GM12878 (cell line): Measurements from ENCODE around the gene UNK. TPM values are rescaled to one million over a fixed set of nuclear protein-coding genes. Genes with fewer than 3 reads are reported as not detected.
A peak's percentile ranks its signal among the peaks of the same experiment; 100 is the strongest.

Experiments
- ATAC-seq: fragments of 200-7000 bp; cut with Tn5 transposase; 3 replicates; pipeline ENCODE4 v1.9.1; 2020; ENCODE audit warnings: mild to moderate bottlenecking, moderate library complexity
- BruUV-seq: library from RNA; stranded (reverse); fragments of 400-500 nt; replicated peaks from 2 replicates; lab custom pipeline; 2021; lab: Mats Ljungman, UMichigan
- CTCF ChIA-PET: fragments of 300-600 bp; sonication (Branson Sonifier 250); formaldehyde crosslinking; extraction: SDS; loops from one replicate; lab custom pipeline; 2021; ENCODE audit warnings: inconsistent platforms; lab: Yijun Ruan, JAX
- POLR2A ChIA-PET: fragments of 350-600 bp; formaldehyde crosslinking; extraction: SDS; loops from one replicate; lab custom pipeline; 2021; ENCODE audit warnings: inconsistent platforms; lab: Charles Lee
- RAD21 ChIA-PET: fragments of 300-600 bp; sonication (Branson Sonifier 250); formaldehyde crosslinking; loops from one replicate; lab custom pipeline; 2023; ENCODE audit warnings: antibody characterized with exemption; ENCODE audit not compliant: unreplicated experiment; lab: Charles Lee
- SMC1A ChIA-PET: fragments of 300-600 bp; sonication (Branson Sonifier 250); formaldehyde crosslinking; loops from one replicate; lab custom pipeline; 2023; ENCODE audit not compliant: unreplicated experiment, uncharacterized antibody; lab: Charles Lee
- DNase-seq: peaks from one replicate; pipeline ENCODE4 v3.0.0-alpha.2; 2011; ENCODE audit warnings: low read depth, low spot score
- FAIRE-seq: peaks from 3 replicates; lab custom pipeline; 2011; peaks lifted over from hg19 to GRCh38; lab: Jason Lieb, UNC
- H2AFZ ChIP-seq: 2 replicates; pipeline ENCODE4 v1.6.0; 2011; ENCODE audit warnings: low read depth, low read length, control low read depth; ENCODE audit not compliant: control insufficient read depth
- H3K27ac ChIP-seq: 2 replicates; pipeline ENCODE4 v1.5.1; 2011; ENCODE audit warnings: control low read depth; ENCODE audit not compliant: control insufficient read depth, insufficient read depth
- H3K27me3 ChIP-seq, 2 experiments: replicated peaks in 1 of 2; 2 replicates each; pipeline versions ENCODE4 v1.6.0 to v1.6.1; 2011; ENCODE audit warnings: low read length in 1 of 2; ENCODE audit not compliant: control insufficient read depth in 2 of 2, insufficient read depth in 2 of 2
- H3K36me3 ChIP-seq, 2 experiments: 2 replicates each; pipeline ENCODE4 v1.5.1; 2011; ENCODE audit warnings: low read length in 1 of 2; ENCODE audit not compliant: control insufficient read depth in 2 of 2, insufficient read depth in 2 of 2
- H3K4me1 ChIP-seq: 2 replicates; pipeline ENCODE4 v1.6.1; 2011; ENCODE audit warnings: mild to moderate bottlenecking, low read length, moderate library complexity, mixed read lengths; ENCODE audit not compliant: control insufficient read depth, insufficient read depth
- H3K4me2 ChIP-seq: 2 replicates; pipeline ENCODE4 v1.6.0; 2011; ENCODE audit warnings: control low read depth; ENCODE audit not compliant: control insufficient read depth, insufficient read depth
- H3K4me3 ChIP-seq: fragments of 200-600 bp; sonication (generic); 2 replicates; pipeline ENCODE4 v1.5.1; 2016
- H3K79me2 ChIP-seq: 2 replicates; pipeline ENCODE4 v1.6.0; 2011; ENCODE audit warnings: low read length; ENCODE audit not compliant: control insufficient read depth, insufficient read depth
- H3K9ac ChIP-seq: 2 replicates; pipeline ENCODE4 v1.8.0; 2011; ENCODE audit warnings: low read length, control low read depth, mixed read lengths; ENCODE audit not compliant: control insufficient read depth, insufficient read depth
- H3K9me3 ChIP-seq: replicated peaks from 3 replicates; pipeline ENCODE4 v1.5.1; 2011; ENCODE audit warnings: mild to moderate bottlenecking, low read length; ENCODE audit not compliant: control insufficient read depth, insufficient read depth
- H4K20me1 ChIP-seq: 2 replicates; pipeline ENCODE4 v1.6.0; 2011; ENCODE audit not compliant: control insufficient read depth, insufficient read depth
- CBFB ChIP-seq: IDR thresholded peaks from 2 replicates; pipeline ENCODE4 v1.6.1; 2016; ENCODE audit warnings: antibody characterized with exemption, low read depth
- CBX5 ChIP-seq: sonication (generic); IDR thresholded peaks from 2 replicates; pipeline ENCODE4 v1.6.1; 2016; ENCODE audit warnings: low read depth, moderate library complexity, mild to moderate bottlenecking, inconsistent platforms
- CTCF ChIP-seq, 3 experiments: IDR thresholded peaks in 2 of 3; conservative IDR thresholded peaks in 1 of 3; 2 replicates each; pipeline ENCODE4 v1.5.1; 2011; ENCODE audit warnings: low read depth in 3 of 3, low read length in 3 of 3, mild to moderate bottlenecking in 3 of 3, control low read depth in 2 of 3, moderate library complexity in 2 of 3, inconsistent platforms in 1 of 3, mixed read lengths in 1 of 3; ENCODE audit not compliant: control insufficient read depth in 2 of 3, insufficient read depth in 1 of 3; ENCODE audit errors: extremely low read depth in 1 of 3
- FOXK2 ChIP-seq: fragments of 450-650 bp; IDR thresholded peaks from 2 replicates; pipeline ENCODE4 v1.6.1; 2017; ENCODE audit warnings: mild to moderate bottlenecking, moderate library complexity
- NR2C1 ChIP-seq: fragments of 450-650 bp; IDR thresholded peaks from 2 replicates; pipeline ENCODE4 v1.6.1; 2017; ENCODE audit warnings: antibody characterized with exemption, mild to moderate bottlenecking, moderate library complexity
- POLR2A ChIP-seq: IDR thresholded peaks from 2 replicates; pipeline ENCODE4 v1.6.1; 2011; ENCODE audit warnings: low read depth, mild to moderate bottlenecking, low read length
- POLR2AphosphoS5 ChIP-seq: IDR thresholded peaks from 2 replicates; pipeline ENCODE4 v1.6.1; 2011; ENCODE audit warnings: mild to moderate bottlenecking, low read length, inconsistent platforms
- RAD21 ChIP-seq: IDR thresholded peaks from 2 replicates; pipeline ENCODE4 v1.6.1; 2011; ENCODE audit warnings: mild to moderate bottlenecking, low read depth, low read length, moderate library complexity; ENCODE audit not compliant: insufficient read depth
- RUNX3 ChIP-seq: IDR thresholded peaks from 2 replicates; pipeline ENCODE4 v1.6.1; 2012; ENCODE audit warnings: low read length, inconsistent platforms
- SMC3 ChIP-seq: IDR thresholded peaks from 2 replicates; pipeline ENCODE4 v1.6.1; 2011; ENCODE audit warnings: low read length, improper control_type of control experiment, borderline replicate concordance
- SREBF1 ChIP-seq: IDR thresholded peaks from 2 replicates; pipeline ENCODE4 v1.6.1; 2012; ENCODE audit warnings: mild to moderate bottlenecking, low read length
- YY1 ChIP-seq: IDR thresholded peaks from 2 replicates; pipeline ENCODE4 v1.6.1; 2011; ENCODE audit warnings: low read depth, mild to moderate bottlenecking, low read length
- ZNF207 ChIP-seq: fragments of 450-650 bp; IDR thresholded peaks from 2 replicates; pipeline ENCODE4 v1.6.1; 2014; ENCODE audit warnings: antibody characterized with exemption, mild to moderate bottlenecking, borderline replicate concordance
- WGBS: methylation state at CpG from one replicate; pipeline ENCODE4 v1.1.6; 2016; ENCODE audit warnings: low lambda C conversion rate; ENCODE audit not compliant: insufficient replicate concordance, insufficient coverage; ENCODE audit errors: missing lambda C conversion rate; 5-methylcytosine and 5-hydroxymethylcytosine counted together
- in situ Hi-C: fragments of 300-500 bp; cut with MboI; formaldehyde crosslinking; loops from 9 replicates; pipeline ENCODE4 v1.14.3; 2018; ENCODE audit warnings: mixed read lengths
- intact Hi-C: fragments of 100-400 bp; cut with micrococcal nuclease; formaldehyde crosslinking; loops from one replicate; pipeline ENCODE4 v1.14.2; 2022; ENCODE audit not compliant: unreplicated experiment
- polyA plus RNA-seq, 11 experiments: library from polyadenylated mRNA; depleted of rRNA in 4 of 11; unstranded in 6 of 11; stranded (reverse) in 5 of 11; fragments of >200 nt; fragmentation: Nextera tagmentation in 4 of 11; fragmentation: Illumina TruSeq in 1 of 11; extraction: Ambion mirVana in 4 of 11; extraction: Trizol in 1 of 11; gene quantifications; 1 replicate in 1 of 11; 2 replicates in 10 of 11; pipeline versions ENCODE4 v1.2.1 to v1.2.3, GENCODE V29; 2011 to 2016; ENCODE audit warnings: inconsistent platforms in 2 of 11, missing spikeins in 2 of 11, low read depth in 1 of 11
- total RNA-seq, 4 experiments: library from RNA; depleted of rRNA in 3 of 4; stranded (reverse); fragments of >200 nt in 3 of 4; fragmentation: Illumina TruSeq in 1 of 4; extraction: Trizol in 1 of 4; gene quantifications; 2 replicates each; pipeline versions ENCODE4 v1.2.1 to v1.2.3, GENCODE V29; 2013 to 2021

The UNK gene
- total and polyA plus RNA-seq, 10 of the 15 experiments (the other 5 are each of a cell fraction or from before 2014, with no cell fraction given): 8.9 to 34.5 (median 27.3) TPM

- TF ChIP-seq POLR2A (peak; percentile 24), CBX5 (no peak)
- SMC1A ChIA-PET: interaction anchor here (1.0 to 1.4 kb wide), 6 partner anchors 8 to 73 kb away, joined by 3 to 10 read pairs (median 4); partner anchors contain the start of genes GALK1 and UNK
- no TSS peak for BruUV-seq
- Histone ChIP-seq H3K36me3 (peaks cover 5 to 8% of the 10 kb centered on the region in 2 experiments; a peak in 3 of 4 replicates), H3K9me3 (no peaks in the 10 kb centered on the region), H3K4me3 (no peak overlapping the region), H3K27ac (no peak overlapping the region), H2AFZ (no peak overlapping the region), H3K79me2 (no peaks in the 10 kb centered on the region), H3K4me2 (no peak overlapping the region), H3K27me3 (no peaks in the 10 kb centered on the region), H4K20me1 (no peaks in the 10 kb centered on the region), H3K9ac (no peak overlapping the region), H3K4me1 (no peaks in the 10 kb centered on the region)
- no peak for ATAC-seq
- no peak for DNase-seq
- no peak for FAIRE-seq
- WGBS: 84% methylated on average over 14 of the region's 14 CpGs
- intact Hi-C loops (no loop called here), in situ Hi-C loops (no loop called here)
- RAD21 ChIA-PET: interaction anchor here (1.0 to 2.0 kb wide), 8 partner anchors 18 to 73 kb away, joined by 3 to 10 read pairs (median 4); partner anchors contain the start of genes GALK1 and UNK
- POLR2A ChIA-PET: interaction anchor here (1.0 to 2.5 kb wide), 5 partner anchors 10 to 62 kb away, joined by 3 to 7 read pairs (median 3); partner anchors contain the start of genes GALK1 and UNK
- CTCF ChIA-PET: interaction anchor here (0.6 to 5.9 kb wide), 21 partner anchors 18 to 77 kb away, joined by 3 to 63 read pairs (median 5); partner anchors contain the start of genes GALK1 and UNK
Measured at GRCh38 chr17:75826561-75827307, 42.1 kb downstream of the UNK start.

DNA sequence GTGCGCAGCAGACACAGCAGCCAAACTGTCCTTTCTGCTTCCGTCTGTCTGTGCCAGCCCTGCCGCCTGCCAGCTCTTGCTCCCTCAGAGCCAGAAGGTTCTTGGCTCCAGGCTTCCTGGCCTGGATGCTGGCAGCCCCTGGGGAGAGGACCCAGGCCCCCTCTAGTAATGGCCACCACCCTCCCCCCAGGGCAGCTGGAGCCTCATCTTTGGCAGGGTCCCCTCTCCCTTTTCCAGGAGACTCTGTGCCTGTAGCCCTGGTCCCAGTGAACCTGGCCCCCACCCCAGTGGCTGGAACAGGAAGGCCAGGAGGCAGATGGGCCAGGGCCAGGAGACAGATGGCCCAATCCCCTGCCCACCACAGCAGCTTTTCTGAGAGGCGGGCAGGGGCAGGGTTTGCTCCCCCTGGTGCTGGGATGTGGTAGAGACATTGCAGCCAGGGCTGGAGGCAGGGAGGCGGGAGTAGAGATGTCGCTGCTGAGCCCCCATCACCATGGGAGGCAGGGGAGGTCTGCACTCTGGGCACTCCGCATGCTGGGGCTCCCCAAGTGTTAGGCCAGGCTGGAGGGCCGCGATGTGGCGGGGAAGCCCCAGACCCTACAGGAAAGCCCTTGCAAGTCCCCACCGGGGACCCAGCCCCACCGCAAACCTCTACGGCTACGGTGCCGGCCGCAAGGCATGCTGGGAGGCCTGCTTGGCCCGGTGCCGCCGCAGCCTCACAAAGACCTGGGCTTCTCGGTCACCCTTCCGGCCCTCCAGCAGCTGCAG lies 42.9 kb downstream of the UNK start:
- ChIA-PET SMC1A (interaction anchor here (1.0 to 1.4 kb wide), 6 partner anchors 9 to 74 kb away, joined by 3 to 10 read pairs (median 4); partner anchors contain the start of genes GALK1 and UNK), CTCF (interaction anchor here (0.6 to 5.9 kb wide), 18 partner anchors 11 to 74 kb away, joined by 3 to 63 read pairs (median 5); partner anchors contain the start of genes GALK1 and UNK), RAD21 (interaction anchor here (1.0 to 2.0 kb wide), 6 partner anchors 19 to 74 kb away, joined by 3 to 10 read pairs (median 6); partner anchors contain the start of gene UNK), POLR2A (interaction anchor here (0.8 to 2.5 kb wide), 6 partner anchors 9 to 63 kb away, joined by 3 to 7 read pairs (median 3); partner anchors contain the start of genes GALK1 and UNK)
- ATAC-seq: peak; percentile 79
- in situ Hi-C loops (no loop called here), intact Hi-C loops (no loop called here)
- Histone ChIP-seq H3K4me1 (no peaks in the 10 kb centered on the region), H3K79me2 (no peaks in the 10 kb centered on the region), H4K20me1 (no peaks in the 10 kb centered on the region), H3K9me3 (no peaks in the 10 kb centered on the region), H3K4me2 (no peak overlapping the region), H3K36me3 (peaks cover 3 to 5% of the 10 kb centered on the region in 2 experiments; a peak in 3 of 4 replicates), H3K9ac (no peak overlapping the region), H3K27me3 (no peaks in the 10 kb centered on the region), H2AFZ (no peak overlapping the region), H3K27ac (no peak overlapping the region), H3K4me3 (no peak overlapping the region)
- no peak for DNase-seq
- WGBS: 35% methylated on average over 21 of the region's 21 CpGs
- TSS peak; percentile 41 for BruUV-seq
- no peak for FAIRE-seq
- TF ChIP-seq CBFB (peak; percentile 36; the same call in 1 of the 2 replicates), SREBF1 (no peak), CTCF (IDR thresholded peaks at IDR 0.05 in 2 of 3, conservative IDR thresholded peaks at IDR 0.05 in 1 of 3; ENCODE audit: control insufficient read depth in 2 of 3, extremely low read depth in 1 of 3, insufficient read depth in 1 of 3, low read depth in 3 of 3, low read length in 3 of 3) (peak; percentile 53 to 73 (median 59)), POLR2AphosphoS5 (peak; percentile 16; the same call in 1 of the 2 replicates), SMC3 (peak; percentile 55; the same call in 1 of the 2 replicates), NR2C1 (no peak), RAD21 (peak; percentile 36; the same call in 1 of the 2 replicates), YY1 (0 out of 2 replicates have a peak, but pooled peaks have one; percentile 22), ZNF207 (no peak), FOXK2 (no peak), RUNX3 (peak; percentile 47; the same call in 1 of the 2 replicates)
